Right renal pelvis (tissue), 4 donors: Measurements from ENCODE around the gene MTCL1. TPM values are rescaled to one million over a fixed set of nuclear protein-coding genes. Genes with fewer than 3 reads are reported as not detected.

Experiments used
- DNase-seq, 4 donors: peaks; one replicate each; pipeline ENCODE4 v3.0.0-alpha.2; 2013; ENCODE audit warnings: low read depth in 4 of 4, low spot score in 3 of 4, missing footprints in 1 of 4
- polyA plus RNA-seq, 4 donors: library from polyadenylated mRNA; unstranded; fragments of 120-200 nt; gene quantifications; one replicate each; pipeline ENCODE4 v1.2.1, GENCODE V29; 2013; ENCODE audit not compliant: insufficient read length in 4 of 4

Gene MTCL1
- polyA plus RNA-seq, 4 donors = 16.2 to 24.4 (median 19.0) TPM

DNA sequence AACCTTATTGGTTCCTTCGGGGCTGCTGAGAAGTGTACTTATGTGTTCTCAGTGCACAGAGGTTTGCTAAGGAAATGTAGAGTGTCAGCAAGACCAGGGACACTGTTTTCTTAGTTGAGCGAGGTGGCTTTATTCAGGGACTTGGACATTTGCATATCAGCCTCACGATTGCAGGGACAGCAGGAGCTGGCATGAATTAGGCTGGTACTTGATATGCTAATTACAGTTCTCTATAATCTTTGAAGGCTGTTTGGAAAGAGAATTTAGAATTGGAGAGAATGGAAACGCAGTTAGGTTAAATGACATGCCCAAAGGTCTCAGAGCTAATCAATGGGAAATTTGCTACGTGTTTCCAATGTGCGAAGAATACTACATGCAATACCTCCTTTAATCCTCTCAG, 18.7 kb upstream of the MTCL1 start:
- no peak for DNase-seq

DNA sequence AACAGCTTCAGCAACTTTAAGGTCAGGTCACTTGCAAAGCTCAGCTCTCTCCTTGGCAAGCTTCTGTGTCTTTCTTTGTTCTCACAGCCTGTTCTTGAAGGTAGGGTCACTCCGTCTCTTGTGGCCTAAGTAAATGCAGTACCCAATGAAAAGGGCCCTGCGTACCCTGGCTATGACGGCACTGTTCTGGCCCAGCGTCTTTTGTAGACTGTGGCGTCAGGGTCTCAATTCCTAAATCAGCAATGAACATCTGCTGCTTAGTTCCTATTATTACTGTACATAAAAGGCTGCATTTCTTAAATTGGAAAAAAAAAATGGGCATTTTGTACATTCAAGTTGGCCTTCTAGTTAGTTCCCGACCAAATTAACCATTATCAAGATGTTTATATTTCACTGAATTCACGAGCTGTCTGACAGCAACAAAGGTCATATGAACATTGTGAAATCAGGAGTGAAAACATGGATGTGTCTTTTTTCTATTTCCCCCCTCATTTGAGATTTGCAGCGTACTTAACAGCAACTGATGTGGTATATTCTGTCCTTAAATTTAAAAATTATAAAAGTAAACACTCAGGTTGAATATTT, 17.0 kb upstream of the MTCL1 start:
- no peak for DNase-seq

DNA sequence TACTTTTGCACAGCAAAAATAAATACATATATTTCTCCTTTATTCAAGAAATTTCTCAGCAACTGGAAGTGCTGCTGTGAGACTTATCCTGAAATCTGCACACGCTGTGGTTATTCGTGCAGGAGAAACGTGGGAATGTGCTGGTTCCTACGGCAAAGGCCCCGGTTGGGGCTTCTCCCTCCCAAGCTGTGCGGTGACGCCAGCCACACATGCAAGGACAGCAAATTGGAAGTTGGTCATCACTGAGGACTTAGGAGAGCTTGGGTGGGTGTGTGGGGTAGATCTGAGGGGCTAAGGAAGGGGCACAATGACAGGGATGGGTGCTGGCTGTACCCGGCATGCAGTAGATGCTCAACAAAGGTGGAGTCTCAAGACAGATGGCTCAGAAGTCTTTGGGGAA, 16.5 kb upstream of the MTCL1 start:
- DNase-seq = no peak

DNA sequence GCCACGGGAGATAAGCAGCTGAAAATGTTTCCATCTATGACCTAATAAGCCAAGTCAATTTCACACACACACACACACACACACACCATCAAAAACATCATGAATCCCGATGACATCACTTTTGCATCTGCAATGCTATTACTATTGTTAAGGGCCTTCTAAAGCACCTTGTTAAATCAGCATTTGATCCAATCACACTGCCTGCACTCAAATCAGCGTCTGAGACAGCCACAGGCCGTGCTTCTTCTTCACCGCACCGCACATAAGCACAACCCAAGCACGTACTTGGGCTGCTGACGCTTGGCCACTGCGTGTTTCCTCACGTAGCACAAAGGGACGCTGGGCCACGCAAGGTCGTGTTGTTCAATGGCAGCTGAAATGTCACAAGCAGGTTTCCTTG, 15.8 kb upstream of the MTCL1 start:
- DNase-seq = no peak

DNA sequence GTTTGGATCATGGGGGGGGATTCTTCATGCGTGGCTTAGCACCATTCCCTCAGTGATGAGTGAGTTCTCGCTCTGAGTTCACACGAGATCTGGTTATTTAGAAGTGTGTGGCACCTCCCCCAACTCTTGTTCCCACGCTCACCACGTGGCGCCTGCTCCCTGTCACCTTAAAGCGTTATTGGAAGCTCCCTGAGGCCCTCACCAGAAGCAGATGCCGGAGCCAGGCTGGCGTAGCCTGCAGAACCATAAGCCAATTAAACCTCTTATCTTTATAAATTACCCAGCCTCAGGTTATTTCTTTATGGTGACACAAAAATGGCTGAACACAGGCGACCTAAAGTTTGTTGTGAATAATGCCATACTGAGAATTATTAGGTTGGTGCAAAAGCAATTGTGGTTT, 10.5 kb upstream of the MTCL1 start:
- DNase-seq = no peak

DNA sequence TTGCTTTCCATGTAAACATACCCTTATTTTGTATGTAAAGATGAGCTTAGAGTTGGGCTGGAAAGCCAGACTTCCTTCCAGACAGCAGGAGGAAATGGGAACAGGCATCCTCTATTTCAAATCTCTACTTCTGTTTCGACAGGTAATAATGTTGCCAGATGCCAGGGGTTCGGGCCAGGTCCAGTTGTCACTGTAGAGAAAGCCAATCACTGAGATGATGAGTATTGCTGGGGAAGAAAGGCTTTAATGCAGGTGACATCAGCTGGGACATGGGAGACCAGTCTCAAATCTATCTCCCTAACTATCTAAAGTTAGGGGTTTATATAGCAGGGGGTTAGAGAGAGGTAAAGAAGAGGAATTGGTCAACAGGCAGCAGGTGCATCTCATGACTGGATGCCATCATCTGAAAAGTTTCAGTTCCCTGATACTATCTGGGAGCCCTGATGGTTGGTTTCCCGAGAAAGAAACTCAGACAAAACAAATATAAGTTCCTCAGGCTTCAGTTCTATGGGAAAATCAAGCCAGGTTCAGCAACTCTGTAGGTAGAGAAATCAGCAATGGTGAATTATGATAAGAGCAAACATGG, 9.3 kb upstream of the MTCL1 start:
- no peak for DNase-seq

DNA sequence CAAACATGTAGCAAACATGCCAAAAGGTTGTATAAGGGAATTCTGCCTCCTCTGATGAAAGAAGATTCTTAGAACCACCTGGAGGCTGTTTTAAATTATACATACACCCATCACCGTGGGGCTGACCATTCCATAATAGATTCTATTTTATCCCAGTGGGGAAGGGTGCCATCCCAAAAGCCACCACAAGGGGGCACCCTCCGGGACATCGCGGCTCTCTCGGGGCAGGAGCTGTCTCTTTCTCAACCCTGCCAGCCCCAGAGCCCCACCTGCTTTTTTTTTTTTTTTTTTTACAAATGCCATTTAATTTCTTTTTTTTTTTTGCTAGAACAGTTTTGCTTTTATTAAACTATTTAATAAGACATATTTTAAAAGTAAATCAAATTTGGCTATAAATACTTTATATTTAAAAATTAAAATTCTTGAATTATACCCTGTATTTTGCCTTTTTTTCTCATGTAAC, 8.6 kb upstream of the MTCL1 start:
- DNase-seq = no peak

DNA sequence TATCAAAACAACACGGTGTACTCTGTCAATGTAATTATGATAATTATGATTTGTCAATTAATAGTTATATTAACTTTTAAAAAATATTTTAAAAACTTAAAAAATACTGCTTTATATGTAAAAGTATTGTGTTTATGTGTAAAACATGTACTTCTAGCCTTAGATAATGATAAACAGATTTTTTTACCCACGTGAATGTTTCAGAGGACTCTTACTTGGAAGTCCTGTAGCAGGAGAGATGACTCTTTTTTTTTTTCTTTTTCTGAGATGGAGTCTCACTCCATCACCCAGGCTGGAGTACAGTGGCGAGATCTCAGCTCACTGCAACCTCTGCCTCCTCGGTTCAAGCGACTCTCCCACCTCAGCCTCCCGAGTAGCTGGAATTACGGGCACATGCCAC, 6.2 kb upstream of the MTCL1 start:
- DNase-seq = no peak

DNA sequence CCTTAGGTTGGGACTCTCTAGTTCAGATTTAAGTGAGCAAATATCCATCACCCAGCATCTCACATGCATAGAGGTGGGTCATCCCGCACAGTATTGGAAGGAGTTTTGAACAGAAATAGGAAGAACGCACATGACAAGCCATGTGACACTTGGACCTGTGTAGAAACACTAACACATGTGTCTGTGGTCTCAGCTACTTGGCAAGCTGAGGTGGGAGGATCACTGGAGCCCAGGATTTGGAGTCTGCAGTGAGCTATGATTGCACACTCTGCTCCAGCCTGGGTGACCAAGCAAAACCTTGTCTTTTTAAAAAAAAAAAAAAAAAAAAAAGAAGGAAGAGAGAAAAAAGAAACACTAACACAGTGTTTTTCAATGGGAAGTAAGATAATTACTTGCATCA, 5.4 kb upstream of the MTCL1 start:
- DNase-seq = no peak

DNA sequence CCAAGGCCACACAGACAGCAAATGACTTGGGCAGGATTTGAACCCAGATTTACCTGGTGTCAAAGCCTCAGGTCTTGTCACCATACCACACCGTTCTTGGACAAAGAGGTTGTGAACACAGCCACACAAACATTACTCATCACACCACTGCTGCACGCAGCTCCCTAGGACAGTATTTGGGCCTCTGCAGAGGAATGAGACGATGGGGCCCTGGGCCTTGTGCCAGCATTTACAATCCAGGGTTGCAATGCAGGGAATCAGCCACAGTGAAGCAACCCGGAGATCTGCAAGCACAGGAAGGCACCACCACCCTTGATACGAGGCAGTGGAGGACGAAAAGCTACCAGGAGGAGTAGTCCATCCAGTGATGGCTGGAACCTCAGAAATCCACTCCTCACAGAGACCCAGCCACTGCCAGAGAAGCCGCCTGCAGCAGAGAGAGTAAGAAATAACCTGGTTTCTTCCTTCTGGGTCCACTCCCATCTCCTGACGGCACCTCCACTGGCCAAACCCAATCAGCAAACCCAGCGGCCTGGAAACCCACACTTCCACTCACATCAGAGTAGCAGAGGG, 3.7 kb upstream of the MTCL1 start:
- DNase-seq = no peak

DNA sequence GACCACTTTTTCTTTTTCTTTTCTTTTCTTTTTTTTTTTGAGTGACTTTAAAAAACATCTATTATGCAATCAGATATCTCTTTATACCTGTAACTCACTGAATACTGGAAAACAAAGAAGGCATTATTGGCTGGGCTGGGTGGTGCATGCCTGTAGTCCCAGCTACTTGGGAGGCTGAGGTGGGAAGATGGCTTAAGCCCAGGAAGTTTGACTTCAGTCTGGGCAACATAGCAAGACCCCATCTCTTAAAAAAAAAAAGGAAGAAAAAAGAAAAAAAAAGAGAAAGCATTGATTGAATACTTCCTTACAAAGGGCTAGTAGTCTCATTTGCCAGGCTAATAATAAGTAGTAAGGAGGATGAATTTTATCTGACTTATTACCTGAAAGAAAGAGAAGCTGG, 2.7 kb upstream of the MTCL1 start:
- no peak for DNase-seq

DNA sequence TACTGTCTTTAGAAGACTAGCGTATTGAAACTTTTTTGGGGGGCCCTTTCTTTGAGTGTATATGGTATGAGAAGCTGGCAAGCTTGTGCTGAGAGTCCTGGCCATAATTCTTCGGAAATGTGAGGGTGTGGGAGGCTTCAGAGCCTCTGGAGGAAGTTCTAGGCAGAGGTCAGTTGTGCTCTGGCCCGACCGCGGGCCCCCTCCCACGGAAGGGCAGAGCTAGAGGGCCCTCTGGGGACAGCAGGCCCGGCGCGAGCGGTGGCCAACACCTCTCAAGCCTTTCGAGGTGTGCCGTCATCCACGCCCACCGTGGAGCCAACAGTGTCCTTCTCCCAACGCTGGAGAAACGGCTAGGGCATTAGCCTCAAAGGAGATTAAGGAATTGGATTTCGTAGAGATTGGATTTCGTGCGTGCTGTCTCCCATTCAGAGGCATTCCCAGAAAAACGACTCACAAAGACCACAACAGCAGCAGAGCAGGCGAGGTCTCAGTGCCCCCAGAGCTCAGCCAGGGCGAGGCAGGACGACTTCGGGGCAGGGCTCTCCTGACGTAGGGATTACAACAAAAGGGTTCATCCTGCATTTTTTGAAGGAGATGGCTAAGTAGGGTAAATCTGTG, 2.2 kb upstream of the MTCL1 start:
- no peak for DNase-seq

DNA sequence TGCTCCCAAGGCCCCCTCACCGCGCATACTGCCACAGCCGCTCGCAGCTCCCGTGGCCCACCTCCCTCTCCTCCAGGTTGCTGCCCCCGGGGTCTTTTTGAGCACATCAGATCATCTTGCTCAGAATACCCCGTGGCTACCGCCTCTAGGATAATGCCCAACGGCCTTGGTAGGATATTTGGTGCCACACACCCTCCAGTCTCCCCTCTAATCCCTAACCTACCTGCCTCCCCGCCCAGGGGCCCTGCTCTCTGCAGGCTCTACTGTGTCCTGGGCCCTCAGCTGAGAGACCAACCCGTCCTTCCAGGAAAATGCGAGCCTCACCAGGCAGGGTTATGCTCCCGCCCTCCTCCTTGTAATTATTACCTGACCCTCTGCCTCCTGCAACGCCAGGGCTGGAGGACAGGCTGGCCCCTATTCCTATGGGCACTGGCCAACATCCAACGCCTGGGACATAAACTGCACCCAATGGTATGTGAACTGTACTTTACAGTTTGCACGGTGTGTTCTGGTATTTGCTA, 1.5 kb upstream of the MTCL1 start:
- DNase-seq = no peak

DNA sequence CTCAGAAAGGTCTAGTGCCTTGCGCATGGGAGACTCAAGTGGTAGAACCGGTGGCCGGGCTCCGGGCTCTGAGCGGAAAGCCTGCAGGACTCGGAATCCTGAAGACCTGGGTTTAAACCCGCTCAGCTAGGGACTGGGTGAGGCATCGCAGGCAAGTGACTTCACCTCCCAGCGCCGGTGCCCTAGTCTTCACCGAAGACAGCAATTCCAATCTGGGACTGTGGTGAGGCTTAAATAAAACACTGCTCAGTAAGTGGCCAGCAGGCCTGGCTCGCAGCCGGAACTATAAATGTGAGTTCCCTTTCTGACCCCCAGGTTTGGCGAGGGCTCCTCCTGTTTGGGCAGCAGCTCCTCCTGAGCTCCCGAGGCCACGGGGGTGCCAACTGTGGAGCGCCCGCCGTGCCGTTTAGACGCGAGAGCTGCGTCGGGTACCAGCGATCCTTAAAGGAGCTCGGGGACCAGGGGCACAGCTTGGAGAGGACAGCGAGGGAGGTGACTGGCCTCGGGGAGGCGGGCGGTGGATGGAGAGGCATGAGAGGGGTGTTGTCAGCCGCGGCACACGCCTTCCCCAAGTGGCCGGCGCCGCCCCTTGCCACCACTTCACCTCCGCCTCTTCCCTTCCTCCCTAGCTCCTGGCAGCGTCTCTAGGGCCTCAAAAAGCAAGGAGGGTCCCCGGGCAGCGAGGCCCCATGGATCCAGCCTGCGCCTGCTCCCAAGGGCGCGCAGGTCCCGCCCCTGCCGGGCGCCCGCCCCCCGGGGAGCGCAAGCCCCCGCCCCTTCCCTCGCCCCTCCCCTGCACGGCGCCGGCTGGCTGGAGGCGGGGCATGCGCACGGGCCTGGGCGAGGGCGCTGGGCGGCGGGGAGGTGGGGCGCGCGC, 757 bp upstream of the MTCL1 start:
- DNase-seq = peak in 3 of 4 donors; percentile 72 to 81 (median 75)

DNA sequence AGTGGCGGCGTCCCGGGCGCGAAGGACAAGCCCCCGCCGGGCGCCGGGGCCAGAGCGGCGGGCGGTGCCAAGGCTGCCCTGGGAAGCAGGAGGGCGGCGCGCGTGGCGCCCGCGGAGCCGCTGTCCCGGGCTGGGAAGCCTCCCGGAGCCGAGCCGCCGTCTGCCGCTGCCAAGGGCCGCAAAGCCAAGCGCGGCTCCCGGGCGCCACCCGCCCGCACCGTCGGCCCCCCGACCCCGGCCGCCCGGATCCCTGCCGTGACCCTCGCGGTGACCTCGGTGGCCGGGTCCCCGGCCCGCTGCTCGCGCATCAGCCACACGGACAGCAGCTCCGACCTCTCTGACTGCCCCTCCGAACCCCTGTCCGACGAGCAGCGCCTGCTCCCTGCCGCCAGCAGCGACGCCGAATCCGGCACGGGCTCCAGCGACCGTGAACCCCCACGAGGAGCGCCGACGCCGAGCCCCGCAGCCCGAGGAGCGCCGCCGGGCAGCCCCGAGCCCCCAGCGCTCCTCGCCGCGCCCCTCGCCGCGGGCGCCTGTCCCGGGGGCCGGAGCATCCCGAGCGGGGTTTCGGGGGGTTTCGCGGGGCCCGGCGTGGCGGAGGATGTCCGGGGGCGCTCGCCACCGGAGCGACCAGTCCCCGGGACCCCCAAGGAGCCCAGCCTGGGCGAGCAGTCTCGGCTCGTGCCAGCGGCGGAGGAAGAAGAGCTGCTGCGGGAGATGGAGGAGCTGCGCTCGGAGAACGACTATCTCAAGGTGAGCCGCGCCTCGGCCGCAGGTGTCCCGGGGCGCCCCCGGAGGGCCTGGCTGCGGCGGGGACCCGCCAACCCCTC, 820 bp downstream of the MTCL1 start:
- DNase-seq = no peak

DNA sequence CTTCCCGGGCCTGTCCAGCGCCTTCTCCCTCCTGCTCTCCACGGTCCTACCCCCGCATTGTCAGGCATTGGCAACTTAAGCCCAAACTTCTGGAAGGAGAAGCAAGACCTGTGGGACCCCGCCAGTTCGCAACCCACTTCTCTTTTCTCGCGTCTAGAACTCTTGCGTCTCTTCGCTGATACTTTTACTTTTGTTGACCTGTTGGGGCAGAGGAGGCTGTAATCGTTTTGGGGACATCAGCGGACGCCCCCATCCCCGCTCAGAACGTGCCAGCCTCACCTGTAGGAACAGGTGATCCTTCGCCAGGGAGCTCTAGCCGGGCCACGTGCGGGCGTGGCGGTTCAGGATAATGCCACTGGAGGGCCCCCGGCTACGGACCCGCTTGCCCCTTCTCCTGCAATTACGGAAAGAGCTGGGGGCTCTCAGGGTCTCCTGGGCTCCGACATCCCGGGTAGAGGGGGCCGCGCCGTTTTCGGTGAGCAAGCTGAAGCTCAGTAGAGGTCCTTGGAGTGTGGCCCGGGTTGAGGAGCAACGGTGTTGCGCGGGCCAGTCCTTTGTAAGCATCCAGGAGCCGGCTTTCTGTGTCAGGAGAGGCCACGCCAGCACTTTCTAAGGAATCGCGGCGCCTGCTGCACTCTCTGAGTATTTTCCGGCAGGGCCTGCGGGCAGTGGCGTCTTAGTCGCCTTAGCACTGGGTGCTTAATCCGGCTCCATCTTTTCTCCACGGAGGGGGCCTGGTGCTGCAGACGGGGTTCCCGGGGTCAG, 1.6 kb downstream of the MTCL1 start:
- DNase-seq = no peak

DNA sequence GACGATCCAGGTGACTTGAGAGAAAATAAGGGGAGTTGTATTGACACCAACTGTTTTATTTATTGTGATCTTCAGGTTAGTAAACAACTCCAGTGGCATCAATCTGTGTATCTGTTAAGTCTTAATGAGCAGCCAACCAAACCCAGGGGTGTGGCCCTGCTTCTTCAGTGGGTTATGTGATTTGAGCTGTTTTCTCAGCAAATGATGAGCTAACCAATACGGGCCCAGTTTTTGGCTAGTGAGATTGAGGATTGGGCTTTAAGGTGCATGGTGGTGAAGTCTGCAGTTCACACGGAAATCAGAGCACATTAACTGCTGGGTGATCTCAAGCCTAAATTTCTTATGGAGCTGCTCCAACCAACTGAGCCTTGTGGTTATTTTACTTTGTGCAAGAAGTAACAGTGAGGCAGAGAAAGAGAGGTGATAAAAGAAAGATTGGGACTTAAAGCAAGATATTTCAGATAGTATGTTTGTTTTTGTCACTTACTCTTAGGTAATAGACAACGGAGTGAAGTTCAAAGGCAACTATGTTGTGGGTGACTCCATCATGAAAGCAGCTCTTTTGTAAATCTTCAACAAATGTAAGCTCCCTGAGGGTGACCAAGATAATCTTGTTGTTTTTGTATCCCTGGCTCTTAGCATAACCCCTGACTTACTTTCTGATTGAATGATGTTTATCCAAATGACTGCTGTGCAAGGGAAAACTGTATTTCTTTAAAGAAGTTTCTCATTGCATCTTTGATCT, 2.4 kb downstream of the MTCL1 start:
- no peak for DNase-seq

DNA sequence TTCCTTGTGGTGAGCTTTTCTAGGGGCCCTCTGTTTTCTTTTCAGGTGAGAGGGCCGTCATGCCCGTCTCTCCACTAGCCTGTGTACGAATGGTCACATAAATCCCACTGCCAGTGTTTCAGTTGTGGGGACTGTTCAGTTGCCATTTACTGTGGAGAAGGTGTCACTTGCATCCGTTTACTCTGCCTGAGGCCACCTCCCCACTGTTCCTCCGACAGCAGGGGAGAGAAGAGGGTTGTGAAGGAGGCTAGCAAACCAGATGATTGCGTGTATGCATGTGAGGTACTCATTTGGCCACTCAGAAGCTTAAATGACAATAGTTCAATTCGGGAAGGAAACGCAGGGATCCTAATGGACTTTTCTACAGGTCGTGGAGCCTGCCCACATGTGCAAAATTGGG, 3.3 kb downstream of the MTCL1 start:
- no peak for DNase-seq
